ENCODE data around the gene CDH26. TPM values are rescaled to one million over a fixed set of nuclear protein-coding genes. Genes with fewer than 3 reads are reported as not detected.

Gene CDH26
- total and polyA plus RNA-seq, 2 of the 13 experiments (the other 11 are each of a cell fraction or from before 2014, with no cell fraction given): 0.40 to 1.1 TPM

- TF ChIP-seq ZNF687 (CRISPR knock-in tag; IDR thresholded peaks at IDR 0.05) (no peak), LCORL (IDR thresholded peaks at IDR 0.05) (no peak), LCORL (CRISPR knock-in tag; IDR thresholded peaks at IDR 0.05) (no peak), ESRRA (CRISPR knock-in tag; IDR thresholded peaks at IDR 0.05; ENCODE audit: low read depth) (no peak), ZNF530 (CRISPR knock-in tag; IDR thresholded peaks at IDR 0.05; ENCODE audit: low read depth) (no peak), ATF2 (CRISPR knock-in tag; IDR thresholded peaks at IDR 0.05) (no peak), ZNF629 (CRISPR knock-in tag; conservative IDR thresholded peaks at IDR 0.05) (no peak), ZNF256 (CRISPR knock-in tag; conservative IDR thresholded peaks at IDR 0.05) (no peak), ATF7-NPFF (CRISPR knock-in tag; IDR thresholded peaks at IDR 0.05; ENCODE audit: low read depth) (no peak), ZC3H4 (CRISPR knock-in tag; IDR thresholded peaks at IDR 0.05; ENCODE audit: borderline replicate concordance) (no peak), PBX3 (CRISPR knock-in tag; IDR thresholded peaks at IDR 0.05; ENCODE audit: borderline replicate concordance) (no peak), TFE3 (CRISPR knock-in tag; IDR thresholded peaks at IDR 0.05) (no peak), ZNF280D (CRISPR knock-in tag; IDR thresholded peaks at IDR 0.05) (no peak), SNRNP70 (IDR thresholded peaks at IDR 0.05; ENCODE audit: low read depth, low read length) (no peak), ZNF18 (CRISPR knock-in tag; IDR thresholded peaks at IDR 0.05; ENCODE audit: insufficient replicate concordance) (peak; percentile 70), SMYD3 (CRISPR knock-in tag; IDR thresholded peaks at IDR 0.05) (0 out of 2 replicates have a peak, but pooled peaks have one; percentile 55), ZSCAN22 (CRISPR knock-in tag; IDR thresholded peaks at IDR 0.05) (no peak)
These were observed 17.3 kb upstream of the CDH26 start (continued) for GRCh38 chr20:59940956-59941294.

Measured in HepG2 (cell line).